ENCODE data around the gene TWF2. TPM values are rescaled to one million over a fixed set of nuclear protein-coding genes. Genes with fewer than 3 reads are reported as not detected.

Gene TWF2
- polyA plus RNA-seq, 1 donor from 2014 or later = 61.7 TPM

DNA sequence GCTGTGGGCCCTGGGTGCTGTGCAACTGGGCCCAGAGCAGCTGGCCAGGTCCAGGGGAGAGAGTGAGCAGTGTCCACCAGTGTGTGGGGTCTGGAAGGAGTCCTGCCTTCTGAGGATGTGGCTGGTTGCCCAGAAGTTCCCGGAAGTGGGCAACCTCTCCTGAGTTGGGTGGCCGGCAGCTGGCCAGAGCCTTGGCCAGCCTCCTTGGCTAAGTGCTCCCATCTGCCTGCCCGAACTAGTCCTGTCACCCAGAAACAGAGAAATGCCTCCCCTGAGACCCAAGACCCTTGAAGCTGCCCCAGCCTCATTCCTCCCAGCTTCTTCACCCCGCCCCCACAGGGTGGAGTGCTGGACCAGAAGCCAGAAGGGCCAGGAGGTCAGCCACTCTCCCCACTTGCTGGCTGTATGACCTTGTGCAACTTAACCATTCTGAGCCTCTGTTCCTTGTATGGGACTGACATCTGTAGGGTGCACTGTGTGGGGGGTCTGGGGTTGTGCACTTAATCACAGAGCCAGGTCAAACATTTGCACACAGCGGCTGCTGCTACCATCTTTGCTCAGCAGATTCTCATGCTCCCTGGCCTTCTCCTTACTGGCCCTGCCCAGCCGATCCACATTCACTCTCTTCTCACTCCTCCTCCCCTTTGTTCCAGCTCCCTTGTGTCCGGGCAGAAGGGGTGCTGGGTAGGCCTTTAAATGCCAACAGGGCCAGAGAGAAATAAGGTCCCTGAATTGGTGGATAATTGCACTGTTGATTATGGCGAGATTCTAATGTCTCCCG is 48.5 kb downstream of the TWF2 start:
- Histone ChIP-seq H3K27me3 (ENCODE audit: insufficient read depth, low read depth, low read length) (no peaks in the 10 kb centered on the region), H3K36me3 (ENCODE audit: insufficient read depth, low read length) (no peaks in the 10 kb centered on the region), H3K79me2 (replicated peaks; ENCODE audit: insufficient read depth, low read length) (no peaks in the 10 kb centered on the region), H3K27ac (ENCODE audit: low read length) (no peak overlapping the region), H3K9me3 (ENCODE audit: low read length) (no peaks in the 10 kb centered on the region), H2AFZ (ENCODE audit: low read depth, low read length) (no peak overlapping the region), H4K20me1 (ENCODE audit: insufficient read depth) (no peaks in the 10 kb centered on the region), H3K9ac (ENCODE audit: low read length) (no peak overlapping the region), H3K4me2 (ENCODE audit: low read length) (no peak overlapping the region), H3K9me2 (ENCODE audit: insufficient read depth, low read length) (no peaks in the 10 kb centered on the region), H3F3A (ENCODE audit: insufficient read depth, low read length, poor library complexity, severe bottlenecking) (no peaks in the 10 kb centered on the region), H3K4me3 (ENCODE audit: low read length) (no peak overlapping the region)
- TF ChIP-seq TAF1 (IDR thresholded peaks at IDR 0.05; ENCODE audit: low read depth) (no peak), EZH2 (IDR thresholded peaks at IDR 0.05; ENCODE audit: borderline replicate concordance, insufficient read depth, low read length, poor library complexity, severe bottlenecking) (no peak), SMC3 (conservative IDR thresholded peaks at IDR 0.05; ENCODE audit: poor library complexity) (no peak), MXI1 (conservative IDR thresholded peaks at IDR 0.05; ENCODE audit: poor library complexity, severe bottlenecking) (no peak), EP300 (conservative IDR thresholded peaks at IDR 0.05; ENCODE audit: poor library complexity, severe bottlenecking) (no peak), POLR2AphosphoS5 (IDR thresholded peaks at IDR 0.05) (no peak), RAD21 (conservative IDR thresholded peaks at IDR 0.05) (no peak)
- TF ChIP-seq, protein P1, sequence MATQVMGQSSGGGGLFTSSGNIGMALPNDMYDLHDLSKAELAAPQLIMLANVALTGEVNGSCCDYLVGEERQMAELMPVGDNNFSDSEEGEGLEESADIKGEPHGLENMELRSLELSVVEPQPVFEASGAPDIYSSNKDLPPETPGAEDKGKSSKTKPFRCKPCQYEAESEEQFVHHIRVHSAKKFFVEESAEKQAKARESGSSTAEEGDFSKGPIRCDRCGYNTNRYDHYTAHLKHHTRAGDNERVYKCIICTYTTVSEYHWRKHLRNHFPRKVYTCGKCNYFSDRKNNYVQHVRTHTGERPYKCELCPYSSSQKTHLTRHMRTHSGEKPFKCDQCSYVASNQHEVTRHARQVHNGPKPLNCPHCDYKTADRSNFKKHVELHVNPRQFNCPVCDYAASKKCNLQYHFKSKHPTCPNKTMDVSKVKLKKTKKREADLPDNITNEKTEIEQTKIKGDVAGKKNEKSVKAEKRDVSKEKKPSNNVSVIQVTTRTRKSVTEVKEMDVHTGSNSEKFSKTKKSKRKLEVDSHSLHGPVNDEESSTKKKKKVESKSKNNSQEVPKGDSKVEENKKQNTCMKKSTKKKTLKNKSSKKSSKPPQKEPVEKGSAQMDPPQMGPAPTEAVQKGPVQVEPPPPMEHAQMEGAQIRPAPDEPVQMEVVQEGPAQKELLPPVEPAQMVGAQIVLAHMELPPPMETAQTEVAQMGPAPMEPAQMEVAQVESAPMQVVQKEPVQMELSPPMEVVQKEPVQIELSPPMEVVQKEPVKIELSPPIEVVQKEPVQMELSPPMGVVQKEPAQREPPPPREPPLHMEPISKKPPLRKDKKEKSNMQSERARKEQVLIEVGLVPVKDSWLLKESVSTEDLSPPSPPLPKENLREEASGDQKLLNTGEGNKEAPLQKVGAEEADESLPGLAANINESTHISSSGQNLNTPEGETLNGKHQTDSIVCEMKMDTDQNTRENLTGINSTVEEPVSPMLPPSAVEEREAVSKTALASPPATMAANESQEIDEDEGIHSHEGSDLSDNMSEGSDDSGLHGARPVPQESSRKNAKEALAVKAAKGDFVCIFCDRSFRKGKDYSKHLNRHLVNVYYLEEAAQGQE (IDR thresholded peaks at IDR 0.05; ENCODE audit: borderline replicate concordance) = no peak
- TF ChIP-seq, protein P2, sequence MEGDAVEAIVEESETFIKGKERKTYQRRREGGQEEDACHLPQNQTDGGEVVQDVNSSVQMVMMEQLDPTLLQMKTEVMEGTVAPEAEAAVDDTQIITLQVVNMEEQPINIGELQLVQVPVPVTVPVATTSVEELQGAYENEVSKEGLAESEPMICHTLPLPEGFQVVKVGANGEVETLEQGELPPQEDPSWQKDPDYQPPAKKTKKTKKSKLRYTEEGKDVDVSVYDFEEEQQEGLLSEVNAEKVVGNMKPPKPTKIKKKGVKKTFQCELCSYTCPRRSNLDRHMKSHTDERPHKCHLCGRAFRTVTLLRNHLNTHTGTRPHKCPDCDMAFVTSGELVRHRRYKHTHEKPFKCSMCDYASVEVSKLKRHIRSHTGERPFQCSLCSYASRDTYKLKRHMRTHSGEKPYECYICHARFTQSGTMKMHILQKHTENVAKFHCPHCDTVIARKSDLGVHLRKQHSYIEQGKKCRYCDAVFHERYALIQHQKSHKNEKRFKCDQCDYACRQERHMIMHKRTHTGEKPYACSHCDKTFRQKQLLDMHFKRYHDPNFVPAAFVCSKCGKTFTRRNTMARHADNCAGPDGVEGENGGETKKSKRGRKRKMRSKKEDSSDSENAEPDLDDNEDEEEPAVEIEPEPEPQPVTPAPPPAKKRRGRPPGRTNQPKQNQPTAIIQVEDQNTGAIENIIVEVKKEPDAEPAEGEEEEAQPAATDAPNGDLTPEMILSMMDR (IDR thresholded peaks at IDR 0.05; ENCODE audit: poor library complexity, severe bottlenecking) = no peak

DNA sequence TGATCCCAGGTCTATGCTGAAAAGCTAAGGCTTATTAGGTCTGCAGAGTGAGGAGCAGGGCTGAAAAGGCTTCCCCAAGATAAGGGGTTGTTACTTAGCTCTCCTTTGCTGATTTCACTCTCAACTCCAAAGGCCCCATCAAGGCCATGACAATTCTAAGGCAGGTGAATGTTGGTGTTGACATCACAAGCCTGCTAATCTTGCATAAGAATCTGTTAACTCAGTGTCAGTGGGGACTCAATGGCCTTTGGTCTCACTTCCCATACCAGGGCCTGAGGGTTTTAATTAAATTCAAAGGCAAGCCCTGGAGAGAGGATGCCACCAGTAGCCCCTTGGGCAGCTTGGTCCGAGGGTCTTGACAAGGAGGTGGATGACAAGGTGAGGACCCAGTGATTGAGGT is 50.4 kb downstream of the TWF2 start:
- H3K4me3 ChIP-seq (ENCODE audit: low read length) = no peak overlapping the region
- no peak overlapping the region for H3K4me2 ChIP-seq (ENCODE audit: low read length)
- H3F3A ChIP-seq (ENCODE audit: insufficient read depth, low read length, poor library complexity, severe bottlenecking) = no peaks in the 10 kb centered on the region
- H3K9me3 ChIP-seq (ENCODE audit: low read length) = no peaks in the 10 kb centered on the region
- no peaks in the 10 kb centered on the region for H3K27me3 ChIP-seq (ENCODE audit: insufficient read depth, low read depth, low read length)
- no peaks in the 10 kb centered on the region for H4K20me1 ChIP-seq (ENCODE audit: insufficient read depth)
- TF ChIP-seq EZH2 (IDR thresholded peaks at IDR 0.05; ENCODE audit: borderline replicate concordance, insufficient read depth, low read length, poor library complexity, severe bottlenecking) = no peak
- TF ChIP-seq POLR2AphosphoS5 (IDR thresholded peaks at IDR 0.05) = no peak
- TF ChIP-seq, protein P1 (IDR thresholded peaks at IDR 0.05; ENCODE audit: borderline replicate concordance) = no peak
- no peak for TF ChIP-seq SMC3 (conservative IDR thresholded peaks at IDR 0.05; ENCODE audit: poor library complexity)
- TF ChIP-seq MXI1 (conservative IDR thresholded peaks at IDR 0.05; ENCODE audit: poor library complexity, severe bottlenecking) = no peak
- TF ChIP-seq, protein P2 (IDR thresholded peaks at IDR 0.05; ENCODE audit: poor library complexity, severe bottlenecking) = no peak
- TF ChIP-seq TAF1 (IDR thresholded peaks at IDR 0.05; ENCODE audit: low read depth) = no peak
- no peaks in the 10 kb centered on the region for H3K36me3 ChIP-seq (ENCODE audit: insufficient read depth, low read length)
- H3K79me2 ChIP-seq (replicated peaks; ENCODE audit: insufficient read depth, low read length) = no peaks in the 10 kb centered on the region
- no peaks in the 10 kb centered on the region for H3K9me2 ChIP-seq (ENCODE audit: insufficient read depth, low read length)
- H2AFZ ChIP-seq (ENCODE audit: low read depth, low read length) = no peak overlapping the region
- H3K27ac ChIP-seq (ENCODE audit: low read length) = no peak overlapping the region
- no peak overlapping the region for H3K9ac ChIP-seq (ENCODE audit: low read length)

All from neural cell (in vitro differentiated cells).